Sciatic nerve (tissue), 2 donors: Measurements from ENCODE around the gene CENPB. TPM values are rescaled to one million over a fixed set of nuclear protein-coding genes. Genes with fewer than 3 reads are reported as not detected.
A peak's percentile ranks its signal among the peaks of the same experiment; 100 is the strongest.

Experiments used
- ATAC-seq: fragments of 200-7000 bp; cut with Tn5 transposase; one replicate; pipeline ENCODE4 v1.9.1; 2020; ENCODE audit warnings: mild to moderate bottlenecking, moderate library complexity
- DNase-seq: peaks from one replicate; pipeline ENCODE4 v3.0.0-alpha.2; 2020; ENCODE audit warnings: low spot score
- intact Hi-C: fragments of 100-400 bp; cut with DNase I; formaldehyde crosslinking; loops from one replicate; pipeline ENCODE4 v1.14.2; 2022
- total RNA-seq: library from RNA; stranded (reverse); fragmentation: NEBNext Ultra II Directional; extraction: Animal tissue kit (Norgen Biotek cat#: 25700); gene quantifications from one replicate; pipeline ENCODE4 v1.2.1, GENCODE V29; 2021
- donor health status: DM: no; HTN: no; CAD: no.
- donor health status: DM: no; HTN: no; CAD: no.

The CENPB gene
- total RNA-seq, 1 donor from 2014 or later, result 71.0 TPM

GRCh38 chr20:3812975-3813847, 26.7 kb upstream of the CENPB start:
- no peak for DNase-seq
- intact Hi-C loops, result no loop called here
- no peak for ATAC-seq

- ATAC-seq (no peak), DNase-seq (no peak)
- intact Hi-C loops, result no loop called here
These were observed 25.7 kb upstream of the CENPB start for GRCh38 chr20:3812259-3812681.

GRCh38 chr20:3811467-3812258, 25.1 kb upstream of the CENPB start:
- intact Hi-C loops, result no loop called here
- DNase-seq (peak; percentile 100), ATAC-seq (peak; percentile 94)

DNA sequence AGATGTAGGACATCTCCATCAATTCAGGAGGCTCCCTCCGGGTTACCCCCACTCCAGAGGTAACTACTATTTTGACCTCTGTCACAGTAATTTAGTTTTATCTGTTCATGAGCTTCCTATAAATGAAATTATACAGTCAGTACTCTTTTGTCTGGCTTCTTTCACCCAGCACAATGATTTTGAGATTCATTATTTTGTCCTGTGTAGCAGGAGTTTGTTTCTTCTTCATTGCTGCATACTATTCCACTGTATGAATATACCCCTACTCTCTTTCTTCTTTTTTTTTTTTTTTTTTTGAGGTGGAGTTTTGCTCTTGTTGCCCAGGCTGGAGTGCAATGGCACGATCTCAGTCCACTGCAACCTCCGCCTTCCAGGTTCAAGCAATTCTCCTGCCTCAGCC, 22.0 kb upstream of the CENPB start:
- ATAC-seq, result no peak
- intact Hi-C loops, result no loop called here
- DNase-seq, result no peak

- ATAC-seq, result no peak
- intact Hi-C loops, result no loop called here
- DNase-seq, result no peak
These were observed 18.2 kb upstream of the CENPB start for GRCh38 chr20:3804781-3805180.

DNA sequence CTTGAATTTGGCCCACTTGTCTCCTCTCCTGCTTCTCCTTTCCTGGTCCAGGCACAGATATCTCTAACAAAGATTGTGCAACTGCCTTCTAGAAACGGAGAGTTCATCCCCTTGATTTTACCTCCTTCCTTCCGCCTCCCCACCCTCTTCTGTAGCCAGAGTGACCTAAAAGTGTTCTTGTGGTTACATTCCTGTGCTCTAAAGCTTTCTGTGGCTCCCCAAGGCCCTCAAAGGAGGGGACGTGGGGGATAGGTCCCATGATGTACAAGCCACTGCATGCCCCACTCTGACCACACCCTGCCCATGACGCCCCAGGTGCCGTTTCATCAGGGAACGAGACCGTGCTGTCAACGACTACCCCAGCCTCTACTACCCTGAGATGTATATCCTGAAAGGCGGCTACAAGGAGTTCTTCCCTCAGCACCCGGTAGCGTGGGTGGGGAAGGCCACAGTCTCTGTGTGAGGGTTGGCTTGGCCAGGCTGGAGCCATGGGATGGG, 17.8 kb upstream of the CENPB start:
- DNase-seq (no peak), ATAC-seq (no peak)
- intact Hi-C loops, result no loop called here

GRCh38 chr20:3803854-3804253, 17.3 kb upstream of the CENPB start:
- DNase-seq, result no peak
- intact Hi-C loops, result no loop called here
- no peak for ATAC-seq

DNA sequence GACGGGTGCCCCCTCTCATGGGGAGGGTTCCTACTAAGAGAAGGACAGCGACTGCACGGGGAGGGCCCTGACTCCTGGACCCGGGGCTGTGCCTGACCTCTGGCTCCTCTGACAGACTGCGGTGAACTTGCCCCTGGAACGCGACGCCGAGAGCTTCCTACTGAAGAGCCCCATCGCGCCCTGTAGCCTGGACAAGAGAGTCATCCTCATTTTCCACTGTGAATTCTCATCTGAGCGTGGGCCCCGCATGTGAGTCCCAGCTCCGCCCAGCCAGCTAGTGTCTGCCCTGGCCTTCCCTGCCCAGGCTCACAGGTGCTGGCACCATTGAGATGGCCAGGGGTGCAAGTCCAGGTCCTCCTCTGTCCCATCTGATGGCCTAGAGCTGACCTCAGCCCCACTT, 16.7 kb upstream of the CENPB start:
- DNase-seq (no peak), ATAC-seq (no peak)
- intact Hi-C loops, result no loop called here

DNA sequence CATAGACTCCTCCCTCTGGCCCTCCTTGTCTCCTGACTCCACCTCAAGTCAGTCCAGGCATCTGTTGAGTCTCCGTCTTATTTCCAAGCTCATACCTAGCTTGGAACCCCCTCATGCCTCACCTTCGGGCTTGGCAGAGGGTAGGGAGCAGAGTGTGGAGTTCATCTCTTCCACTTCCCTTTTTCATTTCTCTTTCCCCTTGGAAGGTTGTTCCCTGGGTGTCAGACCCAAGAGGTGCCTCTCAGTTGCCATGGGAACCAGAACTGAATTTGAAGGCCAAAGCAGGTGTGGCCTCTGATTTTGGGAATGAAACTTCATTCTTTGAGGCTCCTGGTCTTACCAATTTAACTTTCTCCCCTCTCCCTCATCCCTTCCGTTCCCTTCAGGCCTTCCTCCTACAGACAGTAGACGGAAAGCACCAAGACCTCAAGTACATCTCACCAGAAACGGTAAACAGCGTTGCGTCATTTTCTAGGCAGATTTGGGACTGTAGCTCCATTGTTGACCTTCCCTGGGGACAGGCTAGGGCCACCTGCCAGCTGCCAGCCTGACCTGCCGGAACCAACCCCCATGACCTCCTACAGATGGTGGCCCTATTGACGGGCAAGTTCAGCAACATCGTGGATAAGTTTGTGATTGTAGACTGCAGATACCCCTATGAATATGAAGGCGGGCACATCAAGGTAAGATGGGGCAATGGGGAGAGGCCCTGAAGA, 16.1 kb upstream of the CENPB start:
- intact Hi-C loops, result no loop called here
- DNase-seq, result no peak
- no peak for ATAC-seq

GRCh38 chr20:3801846-3802245, 15.3 kb upstream of the CENPB start:
- no peak for ATAC-seq
- DNase-seq, result no peak

DNA sequence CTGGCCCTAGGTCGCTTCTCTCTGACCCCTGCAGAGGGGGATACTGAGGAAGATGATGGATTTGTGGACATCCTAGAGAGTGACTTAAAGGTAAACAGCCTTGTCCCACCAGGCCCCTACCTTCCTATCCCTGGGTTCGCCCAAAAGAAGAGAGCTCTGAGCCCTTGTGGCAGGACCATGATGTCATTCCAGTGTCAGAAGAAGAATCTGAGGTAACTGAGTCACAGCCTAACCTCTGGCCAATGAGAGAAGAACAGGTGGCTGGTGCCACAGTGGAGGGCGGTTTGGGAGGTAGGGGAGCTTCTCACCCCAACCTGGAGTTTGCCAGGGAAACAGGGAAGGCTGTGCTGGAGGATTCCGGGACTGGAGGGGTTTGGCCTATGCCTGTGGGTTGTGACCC, 14.8 kb upstream of the CENPB start:
- intact Hi-C loops, result no loop called here
- ATAC-seq, result no peak
- no peak for DNase-seq

More at GRCh38 chr20:3801846-3802245, 15.3 kb upstream of the CENPB start:
- intact Hi-C loops, result no loop called here

DNA sequence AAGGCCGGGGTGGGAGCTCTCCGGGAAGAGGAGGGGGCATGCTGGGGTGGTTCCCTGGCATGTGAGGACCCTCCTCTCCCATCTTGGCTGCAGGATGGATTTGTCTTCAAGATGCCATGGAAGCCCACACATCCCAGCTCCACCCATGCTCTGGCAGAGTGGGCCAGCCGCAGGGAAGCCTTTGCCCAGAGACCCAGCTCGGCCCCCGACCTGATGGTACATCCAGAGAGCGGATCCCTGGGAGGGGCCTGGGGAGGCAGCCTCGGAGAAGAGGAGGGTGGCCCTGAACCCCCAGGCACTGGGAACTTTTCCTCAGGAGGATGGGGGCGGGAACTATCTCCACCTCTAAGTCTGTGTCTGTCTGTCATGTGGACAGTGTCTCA, 14.3 kb upstream of the CENPB start:
- intact Hi-C loops, result no loop called here
- DNase-seq, result no peak
- ATAC-seq, result no peak

DNA sequence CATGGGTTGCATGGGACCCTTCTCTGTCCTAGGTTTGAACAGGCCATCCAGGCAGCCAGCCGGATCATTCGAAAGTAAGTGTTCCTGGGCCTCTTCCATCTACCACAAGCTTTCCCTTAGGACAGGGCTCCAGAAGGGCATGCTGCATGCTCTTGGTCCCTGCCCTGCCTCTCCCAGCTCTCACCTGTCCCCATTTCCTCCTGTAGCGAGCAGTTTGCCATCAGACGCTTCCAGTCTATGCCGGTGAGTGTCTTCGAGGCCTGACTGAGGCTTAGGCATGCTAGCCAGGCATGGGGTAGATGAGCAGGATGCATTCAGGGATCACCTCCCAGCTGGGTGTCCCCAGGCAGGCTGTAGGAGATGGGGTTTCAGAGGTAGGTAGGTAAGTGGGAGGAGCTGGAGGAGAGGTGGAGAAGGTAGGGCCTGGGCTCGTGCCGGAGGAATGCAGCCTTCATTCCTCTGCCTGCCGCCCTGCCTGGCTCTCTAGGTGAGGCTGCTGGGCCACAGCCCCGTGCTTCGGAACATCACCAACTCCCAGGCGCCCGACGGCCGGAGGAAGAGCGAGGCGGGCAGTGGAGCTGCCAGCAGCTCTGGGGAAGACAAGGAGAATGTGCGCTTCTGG, 13.8 kb upstream of the CENPB start:
- ATAC-seq (no peak), DNase-seq (no peak)
- intact Hi-C loops, result no loop called here

DNA sequence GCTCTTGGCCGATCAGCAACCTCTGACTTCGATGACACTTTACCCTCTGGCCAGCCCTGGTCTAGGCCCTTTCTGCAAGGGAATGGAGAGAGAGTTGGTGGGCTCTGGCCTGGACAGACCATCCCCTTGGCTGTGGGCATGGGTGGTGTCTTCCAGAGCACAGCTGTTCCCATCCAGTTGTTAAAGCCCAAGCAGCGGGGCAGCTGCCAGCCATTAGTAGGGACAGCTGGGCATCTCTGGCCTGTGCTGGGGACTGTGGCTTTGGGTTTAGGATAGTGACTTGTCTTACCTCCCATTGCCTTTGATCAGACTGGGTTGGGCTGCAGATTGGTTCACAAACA, 12.3 kb upstream of the CENPB start:
- ATAC-seq (no peak), DNase-seq (no peak)
- intact Hi-C loops, result no loop called here

GRCh38 chr20:3798373-3798768, 11.8 kb upstream of the CENPB start:
- no peak for DNase-seq

DNA sequence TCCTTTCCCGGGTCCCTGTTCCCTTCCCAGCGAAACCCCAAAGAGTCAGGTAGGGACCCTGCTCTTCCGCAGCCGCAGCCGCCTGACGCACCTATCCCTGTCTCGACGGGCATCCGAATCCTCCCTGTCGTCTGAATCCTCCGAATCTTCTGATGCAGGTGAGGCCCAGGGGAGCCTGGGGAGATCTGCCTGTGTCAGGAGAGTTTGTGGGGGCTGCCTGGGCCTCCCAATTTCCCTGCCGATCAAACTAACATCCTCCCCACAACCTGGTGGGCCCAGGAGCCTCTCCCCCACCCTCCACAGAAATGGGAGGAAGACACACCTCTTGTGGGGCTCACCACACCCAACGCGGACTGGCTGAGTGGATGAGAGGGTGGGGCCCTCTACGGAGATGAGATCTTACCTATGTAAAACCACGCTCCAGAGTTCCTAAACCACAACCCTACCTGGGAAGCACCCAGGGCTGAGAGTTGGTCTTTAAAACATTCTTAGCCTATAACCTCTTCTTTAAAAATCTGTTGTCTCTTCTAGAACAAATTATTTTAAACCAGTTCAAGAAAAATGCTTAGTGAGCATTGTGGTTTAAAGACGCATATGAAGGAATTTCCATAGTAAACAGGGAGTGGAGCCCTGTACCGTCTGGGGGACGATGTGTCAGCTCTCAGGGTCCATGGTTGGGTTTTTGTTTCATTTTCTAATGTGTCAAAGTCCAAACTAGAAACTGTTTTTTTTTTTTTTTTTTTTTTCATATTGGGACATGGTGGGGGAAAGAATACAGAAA, 11.2 kb upstream of the CENPB start:
- no peak for DNase-seq
- intact Hi-C loops, result no loop called here
- ATAC-seq, result no peak

More at GRCh38 chr20:3798373-3798768, 11.8 kb upstream of the CENPB start:
- no peak for ATAC-seq
- intact Hi-C loops, result no loop called here

GRCh38 chr20:3797226-3797545, 10.6 kb upstream of the CENPB start:
- intact Hi-C loops, result no loop called here
- ATAC-seq (no peak), DNase-seq (no peak)

- intact Hi-C loops, result no loop called here
- ATAC-seq, result no peak
These were observed 10.1 kb upstream of the CENPB start for GRCh38 chr20:3796477-3797225.

More at GRCh38 chr20:3796477-3797225, 10.1 kb upstream of the CENPB start:
- no peak for DNase-seq
